CD14-positive monocyte (primary cell): ENCODE data around the gene LDLRAP1. TPM values are rescaled to one million over a fixed set of nuclear protein-coding genes. Genes with fewer than 3 reads are reported as not detected.

Source experiments
- DNase-seq, 3 donors: peaks; one replicate each; pipeline ENCODE4 v3.0.0-alpha.2; 2011 to 2022
- H2AFZ ChIP-seq: 2 replicates; pipeline ENCODE4 v1.6.0; 2012; ENCODE audit warnings: mild to moderate bottlenecking, low read depth, low read length, inconsistent platforms; ENCODE audit not compliant: insufficient read depth, poor library complexity, severe bottlenecking
- H3K27ac ChIP-seq, 2 donors: 1 replicate in 1 of 2; 2 replicates in 1 of 2; pipeline ENCODE4 v1.5.1; 2012 to 2013; ENCODE audit warnings: low read length in 2 of 2, control low read depth in 1 of 2, inconsistent platforms in 1 of 2, low read depth in 1 of 2, mild to moderate bottlenecking in 1 of 2
- H3K27me3 ChIP-seq, 2 donors: one replicate each; pipeline versions ENCODE4 v1.6.0 to v1.6.1; 2011 to 2013; ENCODE audit warnings: low read length in 2 of 2; ENCODE audit not compliant: control insufficient read depth in 2 of 2, insufficient read depth in 2 of 2
- H3K36me3 ChIP-seq, 2 donors: replicated peaks in 1 of 2; 1 replicate in 1 of 2; 2 replicates in 1 of 2; pipeline versions ENCODE4 v1.5.1 to v1.6.1; 2012 to 2013; ENCODE audit warnings: low read length in 2 of 2, control low read depth in 1 of 2, inconsistent platforms in 1 of 2, mild to moderate bottlenecking in 1 of 2; ENCODE audit not compliant: insufficient read depth in 2 of 2, control insufficient read depth in 1 of 2
- H3K4me1 ChIP-seq, 2 donors: 1 replicate in 1 of 2; 2 replicates in 1 of 2; pipeline versions ENCODE4 v1.5.1 to v1.6.1; 2012 to 2013; ENCODE audit warnings: low read length in 2 of 2, control low read depth in 1 of 2, inconsistent platforms in 1 of 2, mild to moderate bottlenecking in 1 of 2, moderate library complexity in 1 of 2; ENCODE audit not compliant: insufficient read depth in 2 of 2, control insufficient read depth in 1 of 2
- H3K4me2 ChIP-seq: replicated peaks from 2 replicates; pipeline ENCODE3; 2012; ENCODE audit warnings: low read length, moderate library complexity, mild to moderate bottlenecking; ENCODE audit not compliant: poor library complexity, severe bottlenecking; ENCODE audit errors: extremely low read depth
- H3K4me3 ChIP-seq, 3 experiments: fragments of 200-600 bp in 1 of 3; sonication (generic) in 1 of 3; replicated peaks in 1 of 3; 1 replicate in 2 of 3; 2 replicates in 1 of 3; pipeline ENCODE4 v1.5.1; 2011 to 2013; ENCODE audit warnings: low read length in 3 of 3, mild to moderate bottlenecking in 3 of 3, control low read depth in 2 of 3, low read depth in 2 of 3, inconsistent platforms in 1 of 3, moderate library complexity in 1 of 3
- H3K79me2 ChIP-seq: 2 replicates; pipeline ENCODE4 v1.6.0; 2012; ENCODE audit warnings: mild to moderate bottlenecking, control low read depth, inconsistent platforms, low read length, moderate library complexity; ENCODE audit not compliant: insufficient read depth
- H3K9ac ChIP-seq: 2 replicates; pipeline ENCODE4 v1.6.0; 2017; ENCODE audit warnings: low read length, mild to moderate bottlenecking; ENCODE audit not compliant: insufficient read depth, poor library complexity, severe bottlenecking
- H3K9me3 ChIP-seq, 2 donors: replicated peaks in 1 of 2; 1 replicate in 1 of 2; 2 replicates in 1 of 2; pipeline versions ENCODE4 v1.5.1 to v1.6.1; 2012 to 2013; ENCODE audit warnings: low read length in 2 of 2, control low read depth in 1 of 2; ENCODE audit not compliant: control insufficient read depth in 1 of 2, insufficient read depth in 1 of 2
- H4K20me1 ChIP-seq: 2 replicates; pipeline ENCODE4 v1.6.0; 2012; ENCODE audit warnings: mild to moderate bottlenecking, low read length, control low read depth, moderate library complexity; ENCODE audit not compliant: insufficient read depth
- H3K27ac Mint-ChIP-seq, 7 donors: one replicate each; pipeline ENCODE4 v1.8.0; 2020; ENCODE audit warnings: mild to moderate bottlenecking in 7 of 7, mixed read lengths in 7 of 7, moderate library complexity in 6 of 7, inconsistent platforms in 2 of 7
- H3K27me3 Mint-ChIP-seq, 3 donors: one replicate each; pipeline ENCODE4 v1.8.0; 2021 to 2022; ENCODE audit warnings: low read depth in 3 of 3, mild to moderate bottlenecking in 3 of 3, mixed read lengths in 3 of 3, moderate library complexity in 3 of 3, inconsistent platforms in 1 of 3
- H3K36me3 Mint-ChIP-seq, 2 donors: one replicate each; pipeline ENCODE4 v1.8.0; 2020; ENCODE audit warnings: mixed read lengths in 2 of 2, inconsistent platforms in 1 of 2, mild to moderate bottlenecking in 1 of 2
- H3K4me1 Mint-ChIP-seq: one replicate; pipeline ENCODE4 v1.8.0; 2020; ENCODE audit warnings: mild to moderate bottlenecking, mixed read lengths
- H3K4me3 Mint-ChIP-seq, 2 donors: one replicate each; pipeline ENCODE4 v1.8.0; 2020; ENCODE audit warnings: mild to moderate bottlenecking in 2 of 2, mixed read lengths in 2 of 2, moderate library complexity in 1 of 2
- H3K9me3 Mint-ChIP-seq, 7 donors: one replicate each; pipeline ENCODE4 v1.8.0; 2020 to 2022; ENCODE audit warnings: mixed read lengths in 7 of 7, mild to moderate bottlenecking in 6 of 7, moderate library complexity in 6 of 7, inconsistent platforms in 2 of 7
- WGBS: methylation state at CpG from one replicate; pipeline ENCODE4 v1.1.5; 2013; ENCODE audit warnings: missing lambda C conversion rate; ENCODE audit not compliant: insufficient coverage; 5-methylcytosine and 5-hydroxymethylcytosine counted together
- intact Hi-C, 2 donors: fragments of 100-400 bp; cut with micrococcal nuclease; formaldehyde crosslinking; loops; one replicate each; pipeline versions ENCODE4 v1.15.0 to v1.15.1; 2023
- polyA plus RNA-seq, 3 donors: library from polyadenylated mRNA; depleted of rRNA in 1 of 3; unstranded in 2 of 3; stranded (reverse) in 1 of 3; fragments of 300-500 nt in 2 of 3; fragments of >200 nt in 1 of 3; fragmentation: Illumina TruSeq in 2 of 3; gene quantifications; 1 replicate in 2 of 3; 2 replicates in 1 of 3; pipeline ENCODE4 v1.2.3, GENCODE V29; 2012 to 2021
- TF ChIP-seq, protein P1 (sequence below): fragments of 200-600 bp; IDR thresholded peaks from one replicate; pipeline ENCODE4 v1.8.0; 2022; ENCODE audit warnings: antibody characterized with exemption, mild to moderate bottlenecking

LDLRAP1 gene
- polyA plus RNA-seq, 3 donors: 12.8 to 18.5 (median 14.6) TPM

DNA sequence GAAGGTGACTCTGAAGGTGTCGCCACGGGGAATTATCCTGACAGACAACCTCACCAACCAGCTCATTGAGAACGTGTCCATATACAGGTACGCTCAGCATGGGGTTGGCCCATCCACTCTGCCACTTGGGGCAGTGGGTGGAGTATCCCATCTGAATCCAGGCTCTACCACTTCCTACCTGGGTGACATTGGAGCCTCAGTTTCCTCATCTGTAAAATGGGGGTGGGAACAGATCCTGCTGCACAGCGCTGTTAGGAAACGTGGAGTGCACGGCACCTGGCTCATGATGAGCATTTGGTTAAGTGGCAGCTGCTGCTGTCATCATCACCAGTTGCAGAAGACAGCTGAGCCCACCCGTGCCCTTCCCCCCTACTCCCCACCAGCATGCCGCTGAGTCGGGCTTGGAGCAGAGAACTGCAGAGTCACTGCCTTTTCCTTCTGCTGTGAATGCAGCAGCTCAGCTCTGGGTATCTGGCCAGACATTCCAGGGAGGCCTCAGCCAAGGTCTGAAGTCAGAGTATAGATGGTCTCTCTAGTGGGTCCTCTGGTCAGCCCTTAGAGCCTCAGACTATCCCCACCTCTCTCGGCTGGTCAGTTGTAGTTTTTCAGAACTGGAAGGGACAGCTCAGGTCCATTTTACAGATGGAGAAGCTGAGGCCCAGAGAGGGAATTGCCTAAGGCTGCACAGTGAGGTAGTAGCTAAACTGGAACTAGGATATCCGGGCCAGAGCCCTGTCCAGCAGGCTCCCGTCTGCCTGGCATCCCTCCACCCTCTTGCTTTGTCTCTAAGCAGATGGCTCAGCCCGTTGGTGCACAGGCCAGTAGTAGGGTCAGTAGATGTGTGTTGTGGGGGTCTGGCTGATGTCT lies 11.7 kb downstream of the LDLRAP1 start:
- H3K9me3 ChIP-seq: no peaks in the 10 kb centered on the region
- intact Hi-C loops: no loop called here
- Mint-ChIP-seq H3K36me3 (peaks cover 42 to 43% of the 10 kb centered on the region in 2 donors), H3K4me1 (peaks cover 90% of the 10 kb centered on the region), H3K9me3 (peaks cover 0 to 2% (median 0%) of the 10 kb centered on the region in 7 donors), H3K27me3 (peaks cover 0 to 2% (median 2%) of the 10 kb centered on the region in 3 donors), H3K27ac (no peak overlapping the region), H3K4me3 (no peak overlapping the region)
- H3K4me2 ChIP-seq: no peak overlapping the region
- no peaks in the 10 kb centered on the region for H3K27me3 ChIP-seq
- H3K79me2 ChIP-seq: peaks cover 38% of the 10 kb centered on the region
- peaks cover 0 to 31% of the 10 kb centered on the region in 2 donors for H3K36me3 ChIP-seq
- 29% methylated on average over 4 of the region's 14 CpGs for WGBS
- no peak overlapping the region for H3K4me3 ChIP-seq
- H2AFZ ChIP-seq: no peak overlapping the region
- no peak for DNase-seq
- no peak overlapping the region for H3K27ac ChIP-seq
- peaks cover 58 to 70% of the 10 kb centered on the region in 2 donors for H3K4me1 ChIP-seq
- peaks cover 56% of the 10 kb centered on the region for H4K20me1 ChIP-seq
- H3K9ac ChIP-seq: no peak overlapping the region
- TF ChIP-seq, protein P1, sequence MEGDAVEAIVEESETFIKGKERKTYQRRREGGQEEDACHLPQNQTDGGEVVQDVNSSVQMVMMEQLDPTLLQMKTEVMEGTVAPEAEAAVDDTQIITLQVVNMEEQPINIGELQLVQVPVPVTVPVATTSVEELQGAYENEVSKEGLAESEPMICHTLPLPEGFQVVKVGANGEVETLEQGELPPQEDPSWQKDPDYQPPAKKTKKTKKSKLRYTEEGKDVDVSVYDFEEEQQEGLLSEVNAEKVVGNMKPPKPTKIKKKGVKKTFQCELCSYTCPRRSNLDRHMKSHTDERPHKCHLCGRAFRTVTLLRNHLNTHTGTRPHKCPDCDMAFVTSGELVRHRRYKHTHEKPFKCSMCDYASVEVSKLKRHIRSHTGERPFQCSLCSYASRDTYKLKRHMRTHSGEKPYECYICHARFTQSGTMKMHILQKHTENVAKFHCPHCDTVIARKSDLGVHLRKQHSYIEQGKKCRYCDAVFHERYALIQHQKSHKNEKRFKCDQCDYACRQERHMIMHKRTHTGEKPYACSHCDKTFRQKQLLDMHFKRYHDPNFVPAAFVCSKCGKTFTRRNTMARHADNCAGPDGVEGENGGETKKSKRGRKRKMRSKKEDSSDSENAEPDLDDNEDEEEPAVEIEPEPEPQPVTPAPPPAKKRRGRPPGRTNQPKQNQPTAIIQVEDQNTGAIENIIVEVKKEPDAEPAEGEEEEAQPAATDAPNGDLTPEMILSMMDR: no peak

DNA sequence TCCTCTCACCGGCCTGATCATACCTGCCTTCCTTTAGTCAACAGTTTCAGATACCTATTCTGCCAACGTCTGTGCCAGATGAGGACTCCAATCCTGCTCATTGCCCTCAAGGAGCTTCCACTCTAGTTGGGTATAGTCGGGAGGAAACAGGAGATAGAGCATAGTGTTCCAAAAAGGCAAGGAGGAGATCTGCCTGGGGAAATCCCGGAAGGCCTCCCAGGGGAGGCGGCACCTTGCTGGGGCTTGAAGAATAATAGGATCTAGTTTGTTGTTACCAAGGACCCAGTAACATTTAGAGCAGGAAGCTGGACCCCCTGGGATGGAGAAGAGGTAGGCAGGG lies 12.3 kb downstream of the LDLRAP1 start:
- H3K36me3 ChIP-seq: peaks cover 0 to 31% of the 10 kb centered on the region in 2 donors
- no peak overlapping the region for H3K9ac ChIP-seq
- H3K27ac ChIP-seq: no peak overlapping the region

More for the DNA sequence above, 12.3 kb downstream of the LDLRAP1 start:
- Mint-ChIP-seq H3K36me3 (peaks cover 40 to 47% of the 10 kb centered on the region in 2 donors), H3K27me3 (peaks cover 0 to 2% (median 2%) of the 10 kb centered on the region in 3 donors), H3K4me3 (no peak overlapping the region), H3K27ac (peak overlapping the region in 3 of 7 donors; percentile 3 to 76 (median 24)), H3K9me3 (peaks cover 0 to 2% (median 0%) of the 10 kb centered on the region in 7 donors), H3K4me1 (peaks cover 90% of the 10 kb centered on the region)
- 97% methylated on average over 3 of the region's 5 CpGs for WGBS
- no peaks in the 10 kb centered on the region for H3K9me3 ChIP-seq
- H3K4me1 ChIP-seq: peaks cover 58 to 70% of the 10 kb centered on the region in 2 donors
- peaks cover 50% of the 10 kb centered on the region for H4K20me1 ChIP-seq
- TF ChIP-seq, protein P1: no peak
- H3K79me2 ChIP-seq: peaks cover 34% of the 10 kb centered on the region
- H2AFZ ChIP-seq: no peak overlapping the region
- DNase-seq: no peak
- H3K27me3 ChIP-seq: no peaks in the 10 kb centered on the region
- no peak overlapping the region for H3K4me3 ChIP-seq
- H3K4me2 ChIP-seq: no peak overlapping the region
- intact Hi-C loops: no loop called here
